ENCODE data around the gene ING5.
"Not testable (repeated sequence)": the region's sequence is repeated elsewhere in the genome, so short reads cannot be mapped to it uniquely, and the experiment has no call there.

Gene ING5

GRCh38 chr2:241743008-241743407 is 41.2 kb downstream of the ING5 start:
- not testable (repeated sequence) for H3K4me1 ChIP-seq (ENCODE audit: control insufficient read depth, low read depth, low read length); H4K5ac ChIP-seq (ENCODE audit: low read length); H3K27me3 ChIP-seq (ENCODE audit: insufficient read depth, low read length, poor library complexity); H3K4ac ChIP-seq (ENCODE audit: low read depth, low read length); H3K36me3 ChIP-seq (ENCODE audit: control insufficient read depth, insufficient read depth, low read length); H2AK5ac ChIP-seq (ENCODE audit: low read length); H2BK5ac ChIP-seq (ENCODE audit: low read length); H3K79me1 ChIP-seq (ENCODE audit: low read length); DNase-seq; H4K8ac ChIP-seq (ENCODE audit: low read depth, low read length); H3K27ac ChIP-seq (ENCODE audit: low read depth, low read length); H3K79me2 ChIP-seq (ENCODE audit: control insufficient read depth, insufficient read depth, low read length); H3K4me3 ChIP-seq (ENCODE audit: low read length); H2BK15ac ChIP-seq (replicated peaks; ENCODE audit: low read depth); H3K9ac ChIP-seq (ENCODE audit: low read length); H3K23ac ChIP-seq (ENCODE audit: low read length); H3K4me2 ChIP-seq (ENCODE audit: low read length); H3K18ac ChIP-seq (ENCODE audit: low read length); H3K56ac ChIP-seq (ENCODE audit: low read length); H2BK120ac ChIP-seq (ENCODE audit: low read depth, low read length)
- WGBS (ENCODE audit: extremely low coverage, insufficient coverage, low lambda C conversion rate) = no CpG with 5 or more reads among the region's 15 CpGs

- H3K23ac ChIP-seq (ENCODE audit: low read length) = no peak overlapping the region
- H3K79me2 ChIP-seq (ENCODE audit: control insufficient read depth, insufficient read depth, low read length) = no peaks in the 10 kb centered on the region
- no peak overlapping the region for H3K4me2 ChIP-seq (ENCODE audit: low read length)
- H4K8ac ChIP-seq (ENCODE audit: low read depth, low read length) = no peak overlapping the region
- no peaks in the 10 kb centered on the region for H3K27me3 ChIP-seq (ENCODE audit: insufficient read depth, low read length, poor library complexity)
- H3K9ac ChIP-seq (ENCODE audit: low read length) = no peak overlapping the region
- no CpG with 5 or more reads among the region's 16 CpGs for whole genome bisulfite sequencing (ENCODE audit: extremely low coverage, insufficient coverage, low lambda C conversion rate)
- no peak overlapping the region for H3K4ac ChIP-seq (ENCODE audit: low read depth, low read length)
- no peak overlapping the region for H3K4me3 ChIP-seq (ENCODE audit: low read length)
- no peak overlapping the region for H4K5ac ChIP-seq (ENCODE audit: low read length)
- H3K4me1 ChIP-seq (ENCODE audit: control insufficient read depth, low read depth, low read length) = no peaks in the 10 kb centered on the region
- no peak overlapping the region for H3K27ac ChIP-seq (ENCODE audit: low read depth, low read length)
- no peak overlapping the region for H2BK120ac ChIP-seq (ENCODE audit: low read depth, low read length)
- no peak overlapping the region for H3K18ac ChIP-seq (ENCODE audit: low read length)
- H3K36me3 ChIP-seq (ENCODE audit: control insufficient read depth, insufficient read depth, low read length) = no peaks in the 10 kb centered on the region
- H3K56ac ChIP-seq (ENCODE audit: low read length) = no peak overlapping the region
- DNase-seq = no peak
- H2BK5ac ChIP-seq (ENCODE audit: low read length) = no peak overlapping the region
- H3K79me1 ChIP-seq (ENCODE audit: low read length) = no peaks in the 10 kb centered on the region
- no peak overlapping the region for H2BK15ac ChIP-seq (replicated peaks; ENCODE audit: low read depth)
- H2AK5ac ChIP-seq (ENCODE audit: low read length) = no peak overlapping the region
Observed at GRCh38 chr2:241743620-241744019, 41.8 kb downstream of the ING5 start.

DNA sequence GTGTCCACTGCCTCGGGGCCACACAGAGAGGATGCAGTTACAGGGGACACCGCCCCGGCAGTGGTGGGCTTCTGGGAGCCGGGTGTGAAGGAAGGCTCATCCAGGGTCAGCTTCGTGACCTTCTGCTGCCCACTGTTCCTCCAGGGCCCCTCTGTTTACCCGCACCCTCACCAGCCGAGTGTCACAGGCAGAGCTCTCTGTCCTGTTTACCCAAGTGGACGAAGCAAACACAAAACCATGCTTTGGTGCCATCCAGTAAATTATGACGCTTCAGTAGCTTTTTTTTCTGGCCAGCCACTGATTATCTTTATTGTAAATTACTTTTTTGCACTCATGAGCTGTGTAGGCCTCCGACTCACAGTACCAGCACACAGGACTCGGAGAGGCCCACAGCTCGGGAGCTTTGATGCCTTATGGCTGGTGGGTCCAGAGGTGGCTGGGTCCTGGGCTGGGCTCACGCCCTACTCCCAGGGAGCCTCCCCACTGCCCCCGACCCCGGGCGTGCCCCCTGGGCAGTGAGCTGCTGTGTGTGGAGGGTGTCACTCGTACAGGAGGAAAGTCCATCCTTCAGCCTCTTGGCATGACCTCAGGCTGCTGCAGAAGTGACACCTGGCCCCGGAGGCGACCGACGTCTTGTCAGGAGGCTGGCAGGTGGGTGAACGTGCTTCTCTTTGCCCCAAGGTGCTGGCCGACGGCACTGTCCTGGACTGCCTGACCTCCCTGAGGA is 42.4 kb downstream of the ING5 start:
- Histone ChIP-seq H2BK120ac (ENCODE audit: low read depth, low read length) (no peak overlapping the region), H3K4ac (ENCODE audit: low read depth, low read length) (no peak overlapping the region), H3K18ac (ENCODE audit: low read length) (no peak overlapping the region), H3K79me1 (ENCODE audit: low read length) (no peaks in the 10 kb centered on the region), H4K8ac (ENCODE audit: low read depth, low read length) (no peak overlapping the region), H3K4me1 (ENCODE audit: control insufficient read depth, low read depth, low read length) (no peaks in the 10 kb centered on the region), H3K4me2 (ENCODE audit: low read length) (no peak overlapping the region), H3K27me3 (ENCODE audit: insufficient read depth, low read length, poor library complexity) (no peaks in the 10 kb centered on the region), H3K9ac (ENCODE audit: low read length) (no peak overlapping the region), H2BK15ac (replicated peaks; ENCODE audit: low read depth) (no peak overlapping the region), H3K79me2 (ENCODE audit: control insufficient read depth, insufficient read depth, low read length) (no peaks in the 10 kb centered on the region), H3K4me3 (ENCODE audit: low read length) (no peak overlapping the region), H3K27ac (ENCODE audit: low read depth, low read length) (no peak overlapping the region), H3K36me3 (ENCODE audit: control insufficient read depth, insufficient read depth, low read length) (no peaks in the 10 kb centered on the region), H2AK5ac (ENCODE audit: low read length) (no peak overlapping the region), H4K5ac (ENCODE audit: low read length) (no peak overlapping the region), H2BK5ac (ENCODE audit: low read length) (no peak overlapping the region), H3K23ac (ENCODE audit: low read length) (no peak overlapping the region), H3K56ac (ENCODE audit: low read length) (no peak overlapping the region)
- no CpG with 5 or more reads among the region's 24 CpGs for WGBS (ENCODE audit: extremely low coverage, insufficient coverage, low lambda C conversion rate)
- no peak for DNase-seq

GRCh38 chr2:241745276-241745675 is 43.4 kb downstream of the ING5 start:
- H3K27me3 ChIP-seq (ENCODE audit: insufficient read depth, low read length, poor library complexity) = no peaks in the 10 kb centered on the region
- WGBS (ENCODE audit: extremely low coverage, insufficient coverage, low lambda C conversion rate) = no CpG with 5 or more reads among the region's 13 CpGs
- no peak overlapping the region for H3K56ac ChIP-seq (ENCODE audit: low read length)
- H3K9ac ChIP-seq (ENCODE audit: low read length) = no peak overlapping the region
- no peak overlapping the region for H3K18ac ChIP-seq (ENCODE audit: low read length)
- H3K36me3 ChIP-seq (ENCODE audit: control insufficient read depth, insufficient read depth, low read length) = no peaks in the 10 kb centered on the region
- no peak overlapping the region for H4K5ac ChIP-seq (ENCODE audit: low read length)
- H3K4me2 ChIP-seq (ENCODE audit: low read length) = no peak overlapping the region
- no peak overlapping the region for H2BK5ac ChIP-seq (ENCODE audit: low read length)
- no peak for DNase-seq
- no peak overlapping the region for H3K4ac ChIP-seq (ENCODE audit: low read depth, low read length)
- H3K4me3 ChIP-seq (ENCODE audit: low read length) = no peak overlapping the region
- H2BK15ac ChIP-seq (replicated peaks; ENCODE audit: low read depth) = no peak overlapping the region
- no peaks in the 10 kb centered on the region for H3K79me1 ChIP-seq (ENCODE audit: low read length)
- H3K27ac ChIP-seq (ENCODE audit: low read depth, low read length) = no peak overlapping the region
- H4K8ac ChIP-seq (ENCODE audit: low read depth, low read length) = no peak overlapping the region
- no peak overlapping the region for H2AK5ac ChIP-seq (ENCODE audit: low read length)
- no peaks in the 10 kb centered on the region for H3K79me2 ChIP-seq (ENCODE audit: control insufficient read depth, insufficient read depth, low read length)
- H3K23ac ChIP-seq (ENCODE audit: low read length) = no peak overlapping the region
- no peak overlapping the region for H2BK120ac ChIP-seq (ENCODE audit: low read depth, low read length)
- no peaks in the 10 kb centered on the region for H3K4me1 ChIP-seq (ENCODE audit: control insufficient read depth, low read depth, low read length)

DNA sequence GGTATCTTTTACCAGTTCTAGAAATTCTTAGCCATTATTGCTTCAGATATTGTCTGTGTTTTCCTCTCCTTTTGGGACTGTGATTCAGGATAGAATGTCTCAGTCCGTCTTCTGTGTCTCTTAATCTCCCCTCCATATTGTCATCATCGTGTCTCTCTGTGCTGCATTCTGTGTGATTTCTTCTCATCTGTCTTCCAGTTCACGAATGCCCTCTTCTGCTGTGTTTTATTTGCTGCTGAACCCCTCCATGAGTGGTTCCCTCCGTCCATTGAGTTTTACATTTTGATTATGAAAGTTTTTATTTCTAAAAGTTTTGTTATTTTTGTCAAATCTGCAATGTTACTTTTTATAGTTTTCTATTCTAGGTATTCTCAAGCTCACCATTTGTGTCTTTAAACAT is 44.2 kb downstream of the ING5 start:
- H3K4me1 ChIP-seq (ENCODE audit: control insufficient read depth, low read depth, low read length) = no peaks in the 10 kb centered on the region
- H3K18ac ChIP-seq (ENCODE audit: low read length) = no peak overlapping the region
- H3K4me3 ChIP-seq (ENCODE audit: low read length) = no peak overlapping the region
- no peak for DNase-seq
- H3K23ac ChIP-seq (ENCODE audit: low read length) = no peak overlapping the region
- no peak overlapping the region for H3K9ac ChIP-seq (ENCODE audit: low read length)
- no peak overlapping the region for H3K56ac ChIP-seq (ENCODE audit: low read length)
- no peak overlapping the region for H4K8ac ChIP-seq (ENCODE audit: low read depth, low read length)
- no peak overlapping the region for H3K4me2 ChIP-seq (ENCODE audit: low read length)
- no peak overlapping the region for H4K5ac ChIP-seq (ENCODE audit: low read length)
- H3K27ac ChIP-seq (ENCODE audit: low read depth, low read length) = no peak overlapping the region
- no peaks in the 10 kb centered on the region for H3K79me2 ChIP-seq (ENCODE audit: control insufficient read depth, insufficient read depth, low read length)
- H2AK5ac ChIP-seq (ENCODE audit: low read length) = no peak overlapping the region
- no peak overlapping the region for H2BK5ac ChIP-seq (ENCODE audit: low read length)
- H3K27me3 ChIP-seq (ENCODE audit: insufficient read depth, low read length, poor library complexity) = no peaks in the 10 kb centered on the region
- H3K36me3 ChIP-seq (ENCODE audit: control insufficient read depth, insufficient read depth, low read length) = no peaks in the 10 kb centered on the region
- H2BK15ac ChIP-seq (replicated peaks; ENCODE audit: low read depth) = no peak overlapping the region
- no peaks in the 10 kb centered on the region for H3K79me1 ChIP-seq (ENCODE audit: low read length)
- no peak overlapping the region for H2BK120ac ChIP-seq (ENCODE audit: low read depth, low read length)
- H3K4ac ChIP-seq (ENCODE audit: low read depth, low read length) = no peak overlapping the region
- WGBS (ENCODE audit: extremely low coverage, insufficient coverage, low lambda C conversion rate) = no CpG with 5 or more reads among the region's 4 CpGs
